Activated CD4-positive, alpha-beta T cell treated with anti-CD3 and anti-CD28 coated beads for 4 hours (primary cell): ENCODE data around the gene TPT1.

Experiments used
- DNase-seq, 2 donors: peaks; one replicate each; pipeline ENCODE4 v3.0.0-alpha.2; 2020

The TPT1 gene

GRCh38 chr13:45333251-45333976 is 7.6 kb downstream of the TPT1 start:
- no peak for DNase-seq

GRCh38 chr13:45332831-45333219 is 8.2 kb downstream of the TPT1 start:
- DNase-seq = no peak

GRCh38 chr13:45332036-45332830 is 8.8 kb downstream of the TPT1 start:
- no peak for DNase-seq

DNA sequence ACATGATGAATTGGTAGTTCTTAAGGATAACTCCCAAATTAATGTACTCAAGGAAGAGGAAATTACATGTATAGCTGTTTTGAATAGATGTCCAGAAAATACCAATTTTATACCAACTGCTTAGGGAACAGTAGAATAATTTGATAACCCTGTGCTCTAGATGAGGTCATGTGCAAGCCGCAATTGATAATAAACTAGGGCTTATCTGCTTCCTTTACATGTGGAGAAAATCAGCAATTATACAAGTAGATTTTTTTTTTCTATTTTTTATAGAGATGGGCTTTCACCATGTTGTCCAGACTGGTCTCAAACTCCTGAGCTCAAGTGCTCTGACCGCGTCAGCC is 9.3 kb downstream of the TPT1 start:
- no peak for DNase-seq

GRCh38 chr13:45331123-45331619 is 9.8 kb downstream of the TPT1 start:
- no peak for DNase-seq

- DNase-seq = no peak
Observed at GRCh38 chr13:45328661-45329111, 12.3 kb downstream of the TPT1 start.

- DNase-seq = no peak
Observed at GRCh38 chr13:45327253-45327955, 13.6 kb downstream of the TPT1 start.

GRCh38 chr13:45325806-45326205 is 15.2 kb downstream of the TPT1 start:
- no peak for DNase-seq

- DNase-seq = no peak
Observed at GRCh38 chr13:45320876-45321629, 19.9 kb downstream of the TPT1 start.

- no peak for DNase-seq
Observed at GRCh38 chr13:45316996-45317395, 24.0 kb downstream of the TPT1 start.

GRCh38 chr13:45316338-45316737 is 24.6 kb downstream of the TPT1 start:
- DNase-seq = no peak

DNA sequence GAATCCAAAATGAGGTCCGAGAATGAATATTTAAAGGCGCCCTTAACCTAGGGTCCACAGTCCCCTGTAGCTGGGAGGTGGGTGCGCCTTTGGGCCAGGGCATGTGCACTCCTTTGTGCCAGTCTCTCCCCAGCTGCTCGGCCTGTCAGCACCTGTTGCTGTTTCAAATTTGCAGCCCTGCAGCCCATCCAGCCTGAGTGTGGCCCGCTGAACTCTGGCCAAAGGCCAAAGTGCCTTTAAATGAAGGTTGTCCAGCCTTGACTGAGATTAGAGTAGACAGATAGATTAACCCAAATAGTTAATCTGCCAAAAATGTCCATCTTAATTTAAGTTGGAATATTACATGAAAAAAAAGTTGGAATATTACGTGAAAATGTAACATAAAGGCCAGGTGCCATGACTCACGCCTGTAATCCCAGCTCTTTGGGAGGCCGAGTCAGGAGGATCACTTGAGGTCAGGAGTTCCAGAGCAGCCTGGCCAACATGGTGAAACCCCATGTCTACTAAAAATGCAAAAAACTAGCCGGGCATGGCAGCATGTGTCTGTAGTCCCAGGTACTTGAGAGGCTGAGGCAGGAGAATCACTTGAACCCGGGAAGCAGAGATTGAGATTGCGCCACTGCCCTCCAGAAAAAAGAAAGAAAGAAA is 25.3 kb downstream of the TPT1 start:
- DNase-seq = no peak

- DNase-seq = no peak
Observed at GRCh38 chr13:45314822-45315221, 26.2 kb downstream of the TPT1 start.

DNA sequence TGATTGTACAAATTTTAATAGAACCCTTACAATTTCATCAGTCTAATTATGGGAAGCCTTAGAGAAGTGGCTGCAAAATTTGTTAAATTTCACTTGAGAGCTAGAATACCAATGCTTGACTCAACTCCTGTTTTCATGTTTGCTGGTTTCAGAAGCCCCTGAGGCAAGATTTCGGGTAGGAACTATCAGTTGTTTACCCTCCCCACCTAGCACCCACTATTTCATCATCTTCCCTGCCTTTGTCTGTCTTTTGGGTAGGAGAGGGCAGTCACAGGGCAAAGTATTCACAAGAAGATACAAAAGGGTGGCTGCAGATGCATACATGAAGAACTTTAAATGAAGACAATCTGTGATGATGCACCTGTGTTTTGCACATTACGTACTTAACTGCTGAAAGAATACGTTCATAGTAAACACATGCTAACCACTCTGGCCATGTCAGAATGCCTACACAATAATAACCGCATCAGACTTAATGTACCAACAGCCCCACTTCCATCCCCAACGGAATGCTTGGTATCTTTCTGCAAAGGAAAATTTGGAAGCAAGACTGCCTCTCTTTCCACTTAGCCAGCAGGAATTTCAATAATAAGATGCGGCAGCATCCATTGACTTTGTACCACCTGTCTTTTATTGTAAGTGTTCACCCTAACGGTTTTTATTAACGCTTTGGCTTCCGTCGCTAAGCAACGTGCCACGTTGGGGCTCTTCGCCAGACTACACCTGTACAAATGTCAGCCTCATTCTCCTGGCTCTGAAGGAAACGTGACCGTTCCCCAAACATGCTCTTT is 30.4 kb downstream of the TPT1 start:
- DNase-seq = no peak

DNA sequence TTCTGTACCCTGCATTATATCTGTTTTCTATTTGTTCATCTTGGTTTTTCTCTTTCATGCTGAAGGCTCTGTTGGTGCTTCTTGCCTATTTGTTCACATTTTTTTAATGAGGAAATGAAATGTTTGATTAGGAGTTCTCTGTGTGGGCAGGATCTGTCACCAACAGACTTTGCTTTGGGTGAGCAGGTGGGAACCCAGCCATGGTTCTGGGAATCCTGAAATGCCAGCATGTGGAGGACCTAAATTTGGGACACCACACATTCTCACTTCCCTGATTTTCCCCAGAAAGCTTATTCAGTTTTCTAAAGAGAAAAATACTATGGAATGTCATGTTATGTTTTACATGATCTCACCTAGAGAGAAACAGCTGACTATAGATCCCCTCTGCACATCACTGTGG is 34.0 kb downstream of the TPT1 start:
- no peak for DNase-seq

DNA sequence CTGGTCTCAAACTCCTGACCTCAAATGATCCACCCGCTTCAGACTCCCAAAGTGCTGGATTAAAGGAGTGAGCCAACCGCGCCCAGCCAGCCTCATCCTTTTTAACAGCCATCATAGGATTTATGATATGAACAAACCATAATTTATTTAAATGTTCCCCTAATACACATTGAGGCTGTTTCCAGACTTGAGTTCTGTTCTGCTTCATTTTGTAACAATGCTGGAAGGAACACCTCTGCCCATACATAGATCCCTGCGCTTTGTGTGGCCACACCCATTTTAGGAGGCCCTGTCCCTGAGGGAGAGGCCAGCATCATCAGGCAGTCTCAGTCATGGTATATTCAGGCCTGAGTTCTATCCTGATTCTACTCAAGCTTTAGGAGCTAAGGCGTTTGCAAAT is 35.9 kb downstream of the TPT1 start:
- no peak for DNase-seq

- DNase-seq = no peak
Observed at GRCh38 chr13:45303866-45304265, 37.1 kb downstream of the TPT1 start.

- DNase-seq = no peak
Observed at GRCh38 chr13:45303026-45303425, 38.0 kb downstream of the TPT1 start.

- no peak for DNase-seq
Observed at GRCh38 chr13:45302507-45302906, 38.5 kb downstream of the TPT1 start.

DNA sequence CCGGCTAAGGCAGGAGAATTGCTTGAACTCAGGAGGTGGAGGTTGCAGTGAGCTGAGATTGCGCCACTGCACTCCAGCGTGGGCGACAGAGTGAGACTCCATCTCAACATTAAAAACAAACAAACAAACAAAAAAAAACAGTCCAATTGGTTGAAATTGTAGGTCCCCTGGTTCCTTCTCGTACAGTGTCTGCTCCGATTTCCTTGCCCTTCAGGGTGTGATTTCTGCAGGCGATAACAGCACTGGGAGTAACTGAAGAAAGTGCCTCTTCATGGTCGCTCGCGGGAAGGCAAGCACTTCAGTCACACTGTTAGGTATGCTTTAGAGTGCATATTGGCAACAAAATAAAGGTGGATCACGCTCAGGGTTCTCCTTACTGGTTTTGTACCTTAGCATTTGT is 39.7 kb downstream of the TPT1 start:
- DNase-seq = no peak

GRCh38 chr13:45300190-45300985 is 40.6 kb downstream of the TPT1 start:
- DNase-seq = no peak
